Activated T-cell treated with anti-CD3 and anti-CD28 coated beads for 48 hours (primary cell): ENCODE measurements around the gene FHDC1.

ENCODE experiments used
- DNase-seq: peaks from one replicate; pipeline ENCODE4 v3.0.0-alpha.2; 2020; ENCODE audit warnings: low read depth

FHDC1 gene

DNA sequence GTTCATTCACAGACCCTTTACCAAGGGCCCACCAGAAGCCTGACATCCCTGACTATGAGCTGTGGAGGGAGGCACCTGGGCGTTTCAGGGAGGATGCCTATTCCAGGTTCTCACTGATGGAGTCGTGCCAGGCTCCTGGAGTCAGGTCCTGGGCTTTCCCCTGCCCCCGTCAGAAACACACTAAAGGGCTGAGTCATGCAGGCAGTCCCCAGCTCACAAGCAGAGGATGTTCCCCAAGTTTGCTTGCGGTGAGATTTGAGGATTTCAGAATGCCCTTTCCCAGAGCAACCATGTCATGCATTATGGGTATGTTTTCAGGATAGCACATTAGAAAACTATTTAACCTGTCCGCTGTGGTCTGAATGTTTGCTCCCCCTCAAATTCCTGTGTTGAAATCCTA is 45.2 kb downstream of the FHDC1 start:
- DNase-seq = no peak

DNA sequence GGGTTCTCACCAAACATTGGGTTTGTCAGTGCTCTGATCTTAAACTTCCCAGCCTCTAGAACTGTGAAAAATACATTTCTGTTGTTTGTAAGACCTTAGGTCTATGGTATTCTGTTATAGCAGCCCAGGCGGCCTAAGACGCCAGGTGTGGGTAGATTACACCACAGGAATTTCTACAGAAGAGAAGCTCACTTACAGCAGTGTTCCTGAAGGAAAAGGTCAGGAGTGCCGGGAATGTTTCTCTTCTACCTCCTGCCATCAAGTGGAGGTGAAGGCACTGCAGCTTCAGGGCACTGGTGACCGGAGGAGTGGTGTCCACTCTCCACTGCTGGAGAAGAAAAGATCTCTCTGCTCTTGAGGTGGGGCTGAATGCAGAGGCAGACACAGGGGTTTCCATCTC is 45.7 kb downstream of the FHDC1 start:
- no peak for DNase-seq

DNA sequence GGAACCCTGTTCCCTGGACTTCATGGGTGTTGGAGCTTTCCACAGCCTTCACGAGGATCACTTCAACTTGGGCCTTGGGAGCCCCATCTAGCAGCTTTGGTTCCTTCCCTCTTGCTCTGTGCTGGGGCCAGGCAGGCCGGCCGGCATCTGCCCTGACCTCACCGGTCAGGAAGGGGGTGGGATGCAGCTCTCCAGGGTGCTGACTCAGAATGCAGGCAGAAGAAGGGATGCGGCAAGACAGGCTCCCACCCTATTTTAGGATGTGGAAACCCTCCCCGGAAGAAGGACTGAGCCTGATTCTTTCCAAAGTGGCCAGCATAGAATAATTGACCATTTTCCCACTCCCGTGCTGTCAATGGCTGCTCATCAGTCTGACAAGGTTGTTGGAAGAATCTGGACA is 47.1 kb downstream of the FHDC1 start:
- DNase-seq = no peak

DNA sequence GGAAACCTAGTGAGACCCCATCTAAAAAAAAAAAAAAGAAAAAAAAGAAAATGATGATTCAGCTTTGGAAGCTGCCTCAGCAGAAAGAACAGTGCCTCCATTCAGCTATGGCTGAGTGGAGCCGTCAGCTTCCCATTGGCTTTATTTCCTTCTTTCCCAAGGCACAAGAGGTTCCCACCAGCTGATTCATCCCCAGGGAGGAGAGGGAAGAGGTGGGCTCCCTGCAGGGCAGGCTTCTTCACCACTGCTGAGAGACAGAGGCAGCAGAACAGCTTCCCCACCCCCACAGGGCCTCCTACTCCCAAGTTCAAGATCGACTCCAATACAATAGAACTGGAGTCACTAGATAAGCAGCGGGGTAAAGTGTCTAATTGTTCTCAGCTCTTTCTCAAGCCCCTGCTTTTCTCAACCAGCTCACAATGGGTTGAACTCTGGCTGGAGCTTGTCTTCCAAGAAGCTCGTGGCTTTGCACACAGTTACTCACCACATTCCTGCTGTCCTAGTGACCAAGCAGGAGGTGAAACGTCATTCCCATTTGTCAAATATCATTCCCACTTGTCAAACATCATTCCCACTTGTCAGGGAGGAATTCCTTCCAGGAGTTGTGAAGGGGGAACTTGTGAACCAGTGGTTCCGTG is 47.8 kb downstream of the FHDC1 start:
- DNase-seq = no peak

DNA sequence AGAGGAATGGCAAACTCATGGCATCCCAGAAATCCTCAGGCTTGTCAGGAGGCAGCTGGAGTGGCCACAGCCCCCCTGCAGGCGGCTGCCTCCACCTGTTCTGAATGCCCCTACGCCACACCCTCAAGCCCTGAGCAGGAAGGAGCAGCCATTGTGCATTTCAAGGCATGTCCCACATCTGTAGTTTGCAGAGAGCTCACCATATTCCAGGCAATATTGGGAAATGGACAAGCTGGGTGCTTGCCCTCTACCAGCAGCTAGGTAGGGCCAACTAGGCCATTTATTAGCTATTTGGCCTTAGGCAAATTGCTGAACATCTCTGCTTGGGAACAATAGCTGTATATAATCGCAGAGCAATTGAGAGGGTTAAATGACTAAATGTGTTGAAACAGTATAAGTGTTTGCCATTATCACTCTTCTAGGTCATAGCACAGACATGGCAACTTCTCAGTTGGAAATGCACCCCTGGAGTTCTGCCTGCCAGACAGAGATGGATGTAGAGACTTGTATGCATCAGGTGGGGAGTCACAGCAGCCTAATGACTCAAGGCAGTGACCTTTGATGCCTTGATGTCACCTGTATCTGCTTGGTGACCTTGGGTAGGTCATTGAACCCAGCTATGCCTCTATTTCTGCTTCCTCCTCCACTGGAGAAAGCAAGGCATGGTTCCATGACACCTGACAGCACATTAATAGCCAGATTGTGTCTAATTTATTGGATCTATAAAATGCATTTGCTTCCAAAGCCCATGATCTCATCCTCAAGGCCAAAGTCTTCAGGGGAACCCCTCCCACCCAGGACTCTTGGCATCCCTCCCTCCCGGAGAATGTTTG is 52.8 kb downstream of the FHDC1 start:
- no peak for DNase-seq

DNA sequence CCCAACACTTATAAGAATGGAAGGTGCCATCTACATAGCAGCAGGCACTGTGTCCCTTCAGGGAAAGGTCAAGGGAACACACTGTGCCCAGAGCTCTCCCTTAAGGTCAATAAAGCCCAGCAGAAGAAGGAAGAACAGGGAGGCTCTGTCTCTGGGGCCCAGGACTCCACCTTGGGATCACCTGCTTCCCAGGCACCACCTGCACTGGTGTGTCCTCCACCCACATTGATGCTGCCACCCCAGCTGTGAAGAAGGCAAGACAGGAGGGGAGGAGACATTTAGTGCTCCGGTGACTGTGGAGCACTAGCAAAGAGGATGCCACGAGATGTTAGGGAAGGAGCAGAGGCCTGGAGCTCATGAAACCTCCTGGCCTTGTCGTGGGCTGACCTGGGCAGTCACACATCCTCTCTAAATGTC is 53.4 kb downstream of the FHDC1 start:
- no peak for DNase-seq

DNA sequence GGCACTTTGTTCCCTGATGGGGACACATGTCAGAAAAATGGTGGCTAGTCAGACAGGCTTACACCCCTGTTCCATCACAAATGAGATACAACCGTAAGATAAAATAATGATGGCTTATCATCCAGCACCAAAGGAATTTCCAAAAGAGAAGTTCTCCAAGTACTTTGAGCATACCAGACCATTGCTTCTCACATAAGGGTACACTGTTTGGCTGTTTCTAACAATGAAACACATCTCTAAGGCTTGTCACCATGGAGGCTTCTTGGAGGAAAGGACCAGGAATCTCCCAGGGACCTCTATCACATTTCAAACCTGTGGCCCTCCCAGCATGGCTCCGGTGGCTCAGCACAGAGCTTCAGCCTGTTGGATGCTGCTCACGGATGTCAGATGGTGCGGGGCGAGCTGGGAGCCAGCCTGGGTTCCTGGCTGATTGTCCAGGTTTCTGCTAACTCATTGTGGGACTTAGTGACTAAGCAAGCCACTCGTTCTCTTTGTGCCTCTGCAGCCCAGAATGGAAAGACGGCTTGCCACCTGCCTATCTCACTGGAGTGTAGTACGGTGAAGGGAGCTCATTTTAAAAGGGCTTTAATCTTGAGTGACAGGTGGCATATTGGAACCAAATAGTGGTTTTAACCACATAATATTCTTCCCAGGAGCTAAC is 54.5 kb downstream of the FHDC1 start:
- DNase-seq = no peak

DNA sequence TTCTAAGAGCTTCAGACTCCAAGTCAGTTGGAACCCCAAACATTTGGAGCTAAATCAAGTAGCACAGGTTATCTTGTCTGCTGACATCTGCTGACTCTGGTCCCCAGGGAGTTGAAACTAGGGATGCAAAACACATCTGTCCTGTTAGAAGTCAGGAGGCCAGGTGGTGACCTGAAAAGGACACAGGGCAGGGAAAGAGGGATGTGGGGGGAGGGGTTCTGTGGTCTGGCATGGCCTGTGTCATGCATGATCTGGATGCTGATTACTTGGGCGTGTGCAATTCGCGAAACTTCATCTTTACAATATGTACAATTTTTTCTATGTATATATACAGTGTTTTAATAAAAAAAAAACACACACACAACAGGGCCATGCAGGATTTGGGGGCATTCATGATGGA is 55.3 kb downstream of the FHDC1 start:
- no peak for DNase-seq

DNA sequence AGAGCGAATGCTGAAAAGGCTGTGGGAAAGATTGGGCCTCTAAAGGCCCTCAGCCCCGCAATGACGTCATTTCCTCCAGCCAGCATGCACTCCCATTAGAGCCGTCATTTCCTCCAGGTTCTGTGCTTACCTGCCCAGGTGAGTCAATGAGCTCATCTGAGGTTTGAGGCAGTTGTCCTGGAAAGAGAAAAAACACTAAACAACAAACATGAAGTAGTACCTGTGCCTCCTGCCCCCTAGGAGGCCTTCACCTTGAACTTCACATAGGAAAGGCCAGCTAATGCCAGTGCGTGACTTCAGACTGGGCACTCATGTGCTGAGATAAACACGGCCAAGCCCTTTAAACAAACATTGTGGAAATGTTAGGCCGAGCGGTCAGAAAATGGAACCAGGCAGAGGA is 55.9 kb downstream of the FHDC1 start:
- no peak for DNase-seq

DNA sequence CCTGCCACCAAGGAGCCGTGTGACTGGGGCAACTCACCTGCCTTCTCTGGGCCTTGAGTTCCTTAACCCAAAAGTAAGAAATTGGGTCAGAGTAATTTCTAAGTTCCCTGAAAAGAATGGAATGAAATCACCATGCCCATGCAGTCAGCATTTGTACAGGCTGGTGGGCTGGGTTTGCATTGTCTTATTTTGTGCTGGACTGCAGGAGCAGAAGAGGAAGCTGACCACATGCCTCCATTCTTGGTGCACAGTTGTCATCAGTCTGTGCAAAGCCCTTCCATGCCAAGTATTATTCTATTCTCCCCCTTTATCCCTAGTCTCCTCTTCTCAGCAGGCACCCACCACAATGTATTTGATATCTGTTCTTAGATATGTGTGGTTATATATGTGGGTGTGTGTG is 56.3 kb downstream of the FHDC1 start:
- DNase-seq = no peak

DNA sequence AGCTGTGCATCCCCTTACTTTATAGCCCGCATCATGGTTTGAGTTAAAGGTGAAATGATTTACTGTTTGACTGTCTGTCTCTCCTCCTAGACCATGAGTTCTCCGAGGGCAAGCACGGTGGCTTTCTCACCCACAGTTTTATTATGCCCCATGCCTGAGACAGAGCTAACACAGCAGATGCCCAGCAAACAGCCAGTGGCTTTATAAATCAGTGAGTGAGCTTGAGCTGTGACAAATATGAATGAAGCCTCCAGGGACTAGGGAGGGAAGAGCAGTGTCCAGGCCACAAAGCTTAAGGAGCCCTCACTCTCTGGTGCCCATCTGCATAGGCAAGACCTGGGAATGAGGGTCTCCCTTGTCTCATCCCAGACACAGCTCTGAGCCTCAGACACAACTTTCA is 57.9 kb downstream of the FHDC1 start:
- DNase-seq = no peak

DNA sequence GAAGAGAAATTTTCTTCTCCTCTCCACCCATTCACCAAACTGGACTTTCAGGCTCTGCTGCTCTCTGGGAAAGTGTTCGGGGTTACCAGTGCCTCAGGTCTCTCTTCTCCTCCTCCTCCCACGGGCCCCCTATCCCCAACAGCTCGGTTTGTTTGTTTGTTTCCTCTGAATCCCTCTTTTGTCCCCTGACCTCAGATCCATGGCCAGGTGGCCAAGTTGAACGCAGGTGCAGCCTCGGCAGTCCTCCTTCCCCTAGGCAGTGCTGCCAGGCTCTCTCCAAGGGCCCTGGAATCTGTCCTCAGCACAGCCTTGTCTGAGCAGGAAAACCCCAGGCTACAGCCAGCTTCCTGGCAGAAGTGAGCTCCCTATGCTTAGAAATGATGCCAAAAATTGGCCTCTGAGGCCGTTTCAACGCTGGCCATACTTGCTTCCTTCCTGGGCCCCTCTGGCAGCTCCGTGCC is 60.0 kb downstream of the FHDC1 start:
- no peak for DNase-seq

DNA sequence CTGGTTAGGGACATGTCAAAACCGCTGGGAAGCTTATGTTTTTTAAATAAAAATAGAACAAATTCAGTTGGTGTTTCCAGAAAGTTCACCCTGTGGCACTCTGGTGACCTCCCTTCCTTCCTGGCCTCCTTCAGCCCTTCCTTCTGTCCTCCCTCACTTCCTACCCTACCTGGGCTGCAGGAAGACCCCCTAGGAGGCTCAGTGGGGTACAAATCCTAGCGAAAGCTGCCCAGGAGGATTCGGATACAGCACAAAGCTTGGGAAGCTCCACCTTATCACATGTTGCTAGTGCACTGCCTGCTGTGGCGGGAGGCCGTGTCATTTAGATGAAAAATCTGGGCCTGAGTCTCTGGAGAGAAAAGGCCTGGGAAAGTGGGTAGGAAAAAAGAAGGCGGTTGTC is 60.5 kb downstream of the FHDC1 start:
- no peak for DNase-seq

DNA sequence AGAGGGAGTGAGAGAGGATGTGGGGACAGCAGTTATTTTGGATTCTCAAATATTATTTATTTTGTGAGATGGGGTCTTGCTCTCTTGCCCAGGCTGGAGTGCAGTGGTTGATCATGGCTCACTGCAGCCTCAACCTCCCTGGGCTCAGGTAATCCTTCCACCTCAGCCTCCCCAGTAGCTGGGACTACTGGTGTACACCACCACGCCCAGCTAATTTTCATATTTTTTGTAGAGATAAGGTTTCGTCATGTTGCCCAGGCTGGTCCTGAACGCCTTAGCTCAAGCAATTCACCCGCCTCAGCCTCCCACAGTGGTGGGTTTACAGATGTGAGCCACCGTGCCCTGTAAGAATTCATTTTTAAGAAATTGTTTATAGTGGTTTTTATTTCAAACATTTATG is 61.2 kb downstream of the FHDC1 start:
- DNase-seq = no peak

DNA sequence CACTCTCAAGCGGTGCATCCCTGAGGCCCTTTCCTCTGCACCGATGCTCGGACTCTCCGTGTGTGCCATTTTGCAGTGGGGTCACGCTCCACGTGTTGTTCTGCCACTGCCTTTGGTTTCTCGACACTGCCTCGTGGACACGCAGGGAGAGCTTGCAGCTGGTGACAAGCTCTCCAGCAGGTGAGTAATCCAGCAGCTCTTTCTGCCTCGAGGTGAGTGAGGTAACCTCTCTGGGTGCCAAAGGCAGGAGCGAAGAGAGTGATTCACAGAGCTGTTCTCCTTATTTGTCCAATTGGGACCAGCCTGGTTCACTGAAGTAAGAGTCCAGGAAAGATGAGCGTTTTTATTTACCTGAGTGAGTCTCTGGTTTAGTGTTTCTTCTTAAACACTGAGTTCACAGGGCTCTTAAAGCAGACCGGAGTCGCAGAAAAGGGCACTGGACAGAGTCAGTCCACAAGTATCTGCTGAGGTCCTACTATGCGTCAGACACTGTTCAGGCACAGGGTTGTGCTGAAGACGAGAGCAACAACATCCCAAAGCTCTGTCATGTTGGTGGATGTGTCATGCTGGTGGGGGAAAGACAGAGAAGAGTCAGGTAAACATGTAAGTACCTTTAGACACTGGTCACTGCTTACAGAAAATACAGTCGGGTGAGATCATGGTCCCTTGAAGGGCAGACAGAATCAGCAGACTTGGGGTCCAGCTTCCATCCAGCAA is 61.8 kb downstream of the FHDC1 start:
- no peak for DNase-seq

DNA sequence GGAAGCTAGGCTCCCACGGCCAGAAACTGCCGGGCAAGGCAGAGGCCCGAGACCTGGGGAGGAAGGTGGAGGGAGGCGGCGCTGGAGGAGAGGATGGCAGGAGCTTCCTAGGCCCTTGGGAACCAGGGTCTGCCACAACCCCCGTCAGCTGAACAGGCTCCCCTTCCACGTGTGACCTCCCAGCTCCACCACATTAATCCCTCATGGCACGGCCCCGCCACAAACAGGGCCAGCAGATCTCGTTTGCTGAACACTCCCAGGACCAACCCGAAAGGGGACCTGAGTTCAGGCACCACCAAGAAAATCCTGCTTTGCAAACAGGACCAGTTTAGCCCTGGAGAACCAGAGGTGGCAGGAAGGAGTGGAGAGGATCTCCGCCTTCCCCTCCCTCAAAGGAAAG is 62.7 kb downstream of the FHDC1 start:
- DNase-seq = no peak

DNA sequence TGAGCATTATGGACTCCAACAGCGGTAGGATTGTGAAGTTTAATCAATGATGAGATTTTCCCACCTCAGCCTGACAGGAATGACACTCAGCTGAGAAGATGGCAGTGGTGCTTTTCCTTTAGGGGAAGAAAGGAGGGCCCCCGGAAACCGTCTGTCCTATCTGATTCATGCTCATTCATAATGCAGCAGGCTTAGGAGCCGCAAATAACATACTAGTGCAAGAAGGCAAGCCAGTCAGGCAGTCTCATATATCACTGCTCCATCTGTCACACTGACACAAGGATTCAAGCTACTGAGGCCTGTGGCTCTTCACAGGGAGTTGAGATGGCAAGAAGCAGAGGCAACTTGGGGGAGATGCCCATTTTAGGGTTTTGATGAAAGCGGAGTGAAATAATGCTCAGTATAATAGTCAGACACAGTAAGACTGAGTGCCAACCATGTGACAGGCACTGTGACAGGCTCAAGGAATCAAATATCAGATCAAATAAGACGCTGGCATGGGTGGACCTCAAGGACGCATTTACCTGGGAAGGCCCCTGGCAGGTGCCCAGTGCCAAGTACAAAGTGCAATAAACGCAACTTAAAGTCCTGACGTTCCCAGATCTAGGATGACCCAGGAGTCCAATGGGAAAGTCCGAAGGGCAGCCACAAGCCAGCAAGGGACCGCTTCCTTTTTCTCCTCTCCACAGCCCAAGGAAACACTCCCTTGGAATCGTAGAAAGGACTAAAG is 63.4 kb downstream of the FHDC1 start:
- no peak for DNase-seq

DNA sequence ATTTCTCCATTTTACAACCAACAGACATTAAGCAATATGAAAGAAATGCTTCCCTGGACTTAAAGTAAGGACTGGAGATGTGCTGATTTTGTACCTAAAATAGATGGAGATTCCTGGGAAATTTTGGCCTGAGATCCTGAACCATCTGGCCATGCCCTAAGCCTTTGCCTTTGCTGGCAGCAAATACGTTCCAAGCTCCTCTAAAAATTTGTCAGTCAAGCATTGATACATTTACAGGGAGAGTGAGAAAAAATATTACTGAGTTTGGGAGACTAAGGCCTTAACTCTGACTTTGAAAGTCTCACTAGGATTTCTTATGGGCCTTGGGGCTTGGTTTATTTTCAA is 63.9 kb downstream of the FHDC1 start:
- DNase-seq = no peak

DNA sequence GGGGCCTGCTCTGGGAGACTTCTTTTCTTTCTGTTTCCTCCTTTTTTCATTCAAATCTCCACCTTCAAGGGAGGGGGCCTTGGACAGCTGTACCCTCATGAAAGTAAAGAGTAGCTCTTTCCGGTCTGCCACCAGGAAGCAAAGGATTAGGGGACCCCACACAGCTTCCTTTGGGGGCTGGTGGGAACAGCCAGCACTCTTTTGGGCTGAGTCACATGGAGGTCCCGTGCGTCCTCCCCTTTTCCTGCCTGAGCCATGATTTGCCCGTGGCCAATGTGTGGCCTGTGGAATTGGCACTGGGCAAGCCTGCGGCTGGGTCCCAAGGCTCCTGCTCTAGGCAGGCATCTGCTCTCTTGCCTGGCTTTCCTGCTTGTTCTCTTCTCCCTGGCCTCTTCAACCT is 65.5 kb downstream of the FHDC1 start:
- no peak for DNase-seq

DNA sequence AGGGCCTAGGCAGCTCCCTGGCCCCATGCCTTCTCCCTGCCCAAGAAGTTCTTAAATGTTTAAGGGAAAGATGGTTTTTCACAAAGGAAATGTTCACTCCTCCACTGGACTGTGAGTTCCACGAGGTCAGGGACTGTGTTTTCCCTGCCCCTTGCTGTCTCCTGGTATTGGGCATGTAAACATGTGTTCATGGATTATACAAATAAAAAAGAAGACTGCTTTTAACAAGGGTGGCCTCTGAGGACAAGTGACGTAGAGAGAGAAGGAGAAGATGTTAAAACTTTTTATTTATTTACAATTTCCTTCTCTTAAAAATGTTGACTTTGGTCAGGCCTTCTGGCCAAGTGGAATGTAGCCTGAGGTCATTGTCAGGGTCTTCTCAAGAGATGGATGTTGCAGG is 66.0 kb downstream of the FHDC1 start:
- no peak for DNase-seq

DNA sequence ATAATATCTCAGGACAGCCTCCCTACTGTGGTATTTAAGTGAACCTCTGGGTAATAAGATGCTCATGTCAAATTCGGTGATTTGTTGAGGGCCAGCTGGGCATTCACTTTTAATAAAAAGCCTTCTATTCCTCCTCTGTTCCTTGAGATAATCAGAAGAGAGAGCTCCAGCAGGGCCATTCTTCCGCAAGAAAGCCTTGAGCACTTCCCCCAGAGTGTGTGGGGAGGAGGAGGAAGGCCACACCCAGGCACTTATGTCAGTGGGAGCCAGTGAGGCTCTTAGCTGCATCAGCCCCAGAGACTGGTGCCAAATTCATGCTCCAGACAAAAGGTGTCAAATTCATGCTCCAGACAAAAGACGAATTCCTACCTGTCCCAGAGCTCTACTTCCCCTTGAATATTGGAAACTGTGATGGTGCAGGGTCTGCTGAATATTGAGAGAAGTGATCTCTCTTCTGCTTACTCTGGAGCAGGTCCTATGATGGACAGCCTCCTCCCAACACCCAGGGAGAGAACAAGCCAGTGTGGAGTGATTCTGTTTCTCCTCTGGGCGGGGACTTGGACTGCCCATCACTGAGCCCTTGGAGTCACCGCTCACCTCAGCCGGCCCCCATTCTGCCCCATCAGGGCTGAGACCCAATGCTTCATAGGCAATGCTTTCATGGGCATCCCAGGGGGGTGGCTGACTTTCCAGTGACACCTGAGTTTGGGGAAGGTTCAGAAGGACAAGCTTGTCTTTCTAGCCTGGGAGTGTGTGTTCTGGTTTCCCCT is 68.1 kb downstream of the FHDC1 start:
- no peak for DNase-seq
